SK-N-SH (cell line): ENCODE data around the gene SPATA16. TPM values are rescaled to one million over a fixed set of nuclear protein-coding genes. Genes with fewer than 3 reads are reported as not detected.

Experiments
- CTCF ChIA-PET: fragments of 300-600, 350-600 bp; formaldehyde crosslinking; extraction: SDS; loops from one replicate; lab custom pipeline; 2021; lab: Yijun Ruan, JAX
- POLR2A ChIA-PET: fragments of 350-600 bp; sonication (Branson Sonifier 250); formaldehyde crosslinking; extraction: SDS; loops from one replicate; lab custom pipeline; 2020; ENCODE audit warnings: antibody characterized with exemption, inconsistent platforms; lab: Yijun Ruan, JAX
- DNase-seq: peaks from one replicate; pipeline ENCODE4 v3.0.0; 2012
- H2AFZ ChIP-seq: fragments of 200-600 bp; sonication (generic); 2 replicates; pipeline ENCODE4 v1.8.1; 2016; ENCODE audit warnings: antibody characterized with exemption, mild to moderate bottlenecking, low read depth
- H3F3A ChIP-seq: fragments of 200-600 bp; sonication (generic); replicated peaks from 2 replicates; pipeline ENCODE3; 2016; ENCODE audit warnings: antibody characterized with exemption, mild to moderate bottlenecking; ENCODE audit not compliant: insufficient read depth
- H3K27ac ChIP-seq, 2 experiments: fragments of 200-500 bp in 1 of 2; fragments of 200-600 bp in 1 of 2; sonication (Bioruptor generic) in 1 of 2; sonication (generic), shearing (Covaris generic) in 1 of 2; 2 replicates each; pipeline versions ENCODE4 v1.5.1 to v1.6.1; 2014 to 2016; ENCODE audit warnings: low read depth in 2 of 2, inconsistent platforms in 1 of 2, low read length in 1 of 2, mild to moderate bottlenecking in 1 of 2, mixed read lengths in 1 of 2
- H3K27me3 ChIP-seq: fragments of 200-600 bp; sonication (generic), shearing (Covaris generic); 2 replicates; pipeline ENCODE4 v1.6.1; 2016; ENCODE audit warnings: mixed run types; ENCODE audit not compliant: insufficient read depth
- H3K36me3 ChIP-seq, 2 experiments: fragments of 200-500 bp in 1 of 2; fragments of 200-600 bp in 1 of 2; sonication (Bioruptor generic) in 1 of 2; sonication (generic) in 1 of 2; replicated peaks in 1 of 2; 2 replicates each; pipeline versions ENCODE3 to v1.5.1; 2014 to 2016; ENCODE audit warnings: low read length in 1 of 2, mild to moderate bottlenecking in 1 of 2; ENCODE audit not compliant: insufficient read depth in 2 of 2, control insufficient read depth in 1 of 2
- H3K4me1 ChIP-seq, 2 experiments: fragments of 200-500 bp in 1 of 2; fragments of 200-600 bp in 1 of 2; sonication (Bioruptor generic) in 1 of 2; sonication (generic), shearing (Covaris generic) in 1 of 2; 2 replicates each; pipeline versions ENCODE4 v1.5.1 to v1.6.1; 2014 to 2016; ENCODE audit warnings: low read depth in 1 of 2, low read length in 1 of 2, mixed run types in 1 of 2; ENCODE audit not compliant: insufficient read depth in 2 of 2, control insufficient read depth in 1 of 2
- H3K4me2 ChIP-seq: fragments of 200-600 bp; sonication (generic), shearing (Covaris generic); 2 replicates; pipeline ENCODE4 v1.6.1; 2017; ENCODE audit warnings: mixed run types
- H3K4me3 ChIP-seq, 2 experiments: fragments of 200-500 bp in 1 of 2; fragments of 200-600 bp in 1 of 2; sonication (Bioruptor generic) in 1 of 2; sonication (generic), shearing (Covaris generic) in 1 of 2; 2 replicates each; pipeline versions ENCODE4 v1.5.1 to v1.8.1; 2014 to 2016; ENCODE audit warnings: low read depth in 2 of 2, inconsistent platforms in 1 of 2, low read length in 1 of 2, mild to moderate bottlenecking in 1 of 2, mixed read lengths in 1 of 2, moderate library complexity in 1 of 2
- H3K79me2 ChIP-seq: fragments of 200-600 bp; sonication (generic); 2 replicates; pipeline ENCODE4 v1.8.1; 2017; ENCODE audit warnings: mild to moderate bottlenecking; ENCODE audit not compliant: insufficient read depth
- H3K9ac ChIP-seq: fragments of 200-600 bp; sonication (generic); 2 replicates; pipeline ENCODE4 v1.6.1; 2017; ENCODE audit warnings: mixed run types
- H3K9me2 ChIP-seq: fragments of 200-600 bp; sonication (generic); 2 replicates; pipeline ENCODE4 v1.6.1; 2017; ENCODE audit warnings: mixed run types
- H3K9me3 ChIP-seq: fragments of 200-600 bp; sonication (generic); 2 replicates; pipeline ENCODE4 v1.6.1; 2017; ENCODE audit warnings: mixed run types, mild to moderate bottlenecking, moderate library complexity
- H4K20me1 ChIP-seq: fragments of 200-600 bp; sonication (generic); 2 replicates; pipeline ENCODE4 v1.6.1; 2017; ENCODE audit warnings: mild to moderate bottlenecking, mixed run types; ENCODE audit not compliant: insufficient read depth
- CHD2 ChIP-seq: fragments of 150-350 bp; IDR thresholded peaks from 2 replicates; pipeline ENCODE4 v1.6.1; 2018; ENCODE audit warnings: low read length; ENCODE audit not compliant: partially characterized antibody
- CTCF ChIP-seq: fragments of 200-600 bp; sonication (generic); IDR thresholded peaks from 2 replicates; pipeline ENCODE4 v1.6.1; 2017; ENCODE audit warnings: antibody characterized with exemption, mild to moderate bottlenecking, moderate library complexity
- ELF1 ChIP-seq: IDR thresholded peaks from 2 replicates; pipeline ENCODE4 v1.4.0; 2012
- EZH2phosphoT487 ChIP-seq: fragments of 200-600 bp; sonication (generic); IDR thresholded peaks from 2 replicates; pipeline ENCODE4 v1.6.1; 2017; ENCODE audit warnings: low read depth, mixed run types, mild to moderate bottlenecking, antibody characterized with exemption, moderate library complexity, borderline replicate concordance
- FOSL2 ChIP-seq: IDR thresholded peaks from 2 replicates; pipeline ENCODE4 v1.4.0; 2012; ENCODE audit warnings: low read depth, mild to moderate bottlenecking, moderate library complexity, borderline replicate concordance
- IRF3 ChIP-seq: fragments of 150-350 bp; IDR thresholded peaks from 2 replicates; pipeline ENCODE4 v1.6.1; 2016; ENCODE audit warnings: mild to moderate bottlenecking, low read depth, low read length
- JUND ChIP-seq: IDR thresholded peaks from 2 replicates; pipeline ENCODE4 v1.4.0; 2012
- MAX ChIP-seq: IDR thresholded peaks from 2 replicates; pipeline ENCODE4 v1.4.0; 2012; ENCODE audit warnings: low read depth
- MXI1 ChIP-seq: IDR thresholded peaks from 2 replicates; pipeline ENCODE4 v1.6.1; 2012; ENCODE audit warnings: mild to moderate bottlenecking, low read depth, low read length, improper control_type of control experiment
- NFIC ChIP-seq: IDR thresholded peaks from 2 replicates; pipeline ENCODE4 v1.4.0; 2012; ENCODE audit warnings: borderline replicate concordance
- NRF1 ChIP-seq: IDR thresholded peaks from 2 replicates; pipeline ENCODE4 v1.6.1; 2012; ENCODE audit warnings: low read depth, mild to moderate bottlenecking, low read length
- POLR2AphosphoS5 ChIP-seq: IDR thresholded peaks from 2 replicates; pipeline ENCODE4 v1.6.1; 2012; ENCODE audit warnings: low read depth, low read length
- REST ChIP-seq: IDR thresholded peaks from 2 replicates; pipeline ENCODE4 v1.6.1; 2012; ENCODE audit warnings: mild to moderate bottlenecking, low read depth, low read length, moderate library complexity
- SMC3 ChIP-seq: IDR thresholded peaks from 2 replicates; pipeline ENCODE4 v1.6.1; 2012; ENCODE audit warnings: low read depth, low read length, improper control_type of control experiment
- TAF1 ChIP-seq: IDR thresholded peaks from 2 replicates; pipeline ENCODE4 v1.6.1; 2012; ENCODE audit warnings: low read depth, mild to moderate bottlenecking, low read length, moderate library complexity, borderline replicate concordance
- TCF12 ChIP-seq: IDR thresholded peaks from 2 replicates; pipeline ENCODE4 v1.4.0; 2012
- WGBS: methylation state at CpG from one replicate; pipeline ENCODE4 v1.1.6; 2017; ENCODE audit warnings: low lambda C conversion rate; 5-methylcytosine and 5-hydroxymethylcytosine counted together
- polyA plus RNA-seq, 3 experiments: library from polyadenylated mRNA; depleted of rRNA; stranded (reverse); fragments of >200 nt; gene quantifications; 2 replicates each; pipeline ENCODE4 v1.2.3, GENCODE V29; 2012

SPATA16 gene
- polyA plus RNA-seq, 1 of the 3 experiments (the other 2 are of a cell fraction), result not detected

GRCh38 chr3:173013219-173013832 is 127.7 kb downstream of the SPATA16 start:
- Histone ChIP-seq H3K9me3 (no peaks in the 10 kb centered on the region), H3K4me1 (no peaks in the 10 kb centered on the region), H3K9me2 (no peaks in the 10 kb centered on the region), H3K27me3 (no peaks in the 10 kb centered on the region), H3K9ac (no peak overlapping the region), H3K27ac (no peak overlapping the region), H3K36me3 (no peaks in the 10 kb centered on the region), H4K20me1 (no peaks in the 10 kb centered on the region), H2AFZ (no peak overlapping the region), H3F3A (no peaks in the 10 kb centered on the region), H3K4me2 (no peak overlapping the region), H3K79me2 (no peaks in the 10 kb centered on the region), H3K4me3 (no peak overlapping the region)
- POLR2A ChIA-PET, result no interaction called here
- TF ChIP-seq SMC3 (no peak), MXI1 (no peak), EZH2phosphoT487 (no peak), CTCF (no peak), REST (no peak), IRF3 (no peak), TCF12 (no peak), NFIC (no peak), NRF1 (no peak), MAX (no peak), FOSL2 (no peak), TAF1 (no peak), CHD2 (no peak), POLR2AphosphoS5 (no peak), ELF1 (no peak), JUND (no peak)
- no peak for DNase-seq
- CTCF ChIA-PET, result interaction anchor here (0.9 kb wide), 1 partner anchor 23 kb away, joined by 3 read pairs; no protein-coding TSS in a partner anchor
- 36% methylated on average over 3 of the region's 3 CpGs for WGBS
